Endothelial cell of umbilical vein (primary cell): Measurements from ENCODE around the gene RNU1-1. TPM values are rescaled to one million over a fixed set of nuclear protein-coding genes. Genes with fewer than 3 reads are reported as not detected.
"Not testable (repeated sequence)": the region's sequence is repeated elsewhere in the genome, so short reads cannot be mapped to it uniquely, and the experiment has no call there.

ENCODE experiments used
- Bru-seq: library from RNA; stranded (reverse); fragments of 400-500 nt; gene quantifications from one replicate; lab custom pipeline; 2021; lab: Mats Ljungman, UMichigan
- BruChase-seq, 2 experiments: library from RNA; stranded (reverse); fragments of 400-500 nt; gene quantifications; one replicate each; lab custom pipeline; 2021; lab: Mats Ljungman, UMichigan
- BruUV-seq: library from RNA; stranded (reverse); fragments of 400-500 nt; replicated peaks from 2 replicates; lab custom pipeline; 2021; lab: Mats Ljungman, UMichigan
- CTCF ChIA-PET: fragments of 300-600, 350-600 bp; sonication (Branson Sonifier 250); formaldehyde crosslinking; loops from one replicate; lab custom pipeline; 2021; ENCODE audit warnings: antibody characterized with exemption, inconsistent platforms; lab: Charles Lee
- POLR2A ChIA-PET: fragments of 300-600, 350-600 bp; sonication (Branson Sonifier 250); formaldehyde crosslinking; loops from one replicate; lab custom pipeline; 2021; ENCODE audit warnings: antibody characterized with exemption, inconsistent platforms; lab: Charles Lee
- DNase-seq: peaks from one replicate; pipeline ENCODE4 v3.0.0-alpha.2; 2011; ENCODE audit warnings: low read depth, low spot score
- FAIRE-seq: peaks from 2 replicates; lab custom pipeline; 2011; peaks lifted over from hg19 to GRCh38; lab: Jason Lieb, UNC
- H2AFZ ChIP-seq: 2 replicates; pipeline ENCODE4 v1.6.0; 2012; ENCODE audit warnings: low read depth, low read length, control low read depth, inconsistent platforms
- H3K27ac ChIP-seq: 2 replicates; pipeline ENCODE4 v1.5.1; 2011; ENCODE audit warnings: low read depth, mild to moderate bottlenecking, control low read depth, low read length, moderate library complexity; ENCODE audit not compliant: insufficient read depth
- H3K27me3 ChIP-seq, 2 experiments: 2 replicates each; pipeline versions ENCODE4 v1.6.0 to v1.6.1; 2011; ENCODE audit warnings: low read length in 2 of 2, mixed read lengths in 1 of 2; ENCODE audit not compliant: control insufficient read depth in 2 of 2, insufficient read depth in 2 of 2
- H3K36me3 ChIP-seq, 2 experiments: 2 replicates in 1 of 2; 3 replicates in 1 of 2; pipeline ENCODE4 v1.5.1; 2011; ENCODE audit warnings: low read length in 2 of 2, mild to moderate bottlenecking in 1 of 2, moderate library complexity in 1 of 2; ENCODE audit not compliant: control insufficient read depth in 2 of 2, insufficient read depth in 2 of 2; ENCODE audit errors: extremely low read depth in 1 of 2
- H3K4me1 ChIP-seq: 3 replicates; pipeline ENCODE4 v1.5.1; 2011; ENCODE audit warnings: mild to moderate bottlenecking, low read length; ENCODE audit not compliant: control insufficient read depth, insufficient read depth; ENCODE audit errors: extremely low read depth
- H3K4me2 ChIP-seq: 2 replicates; pipeline ENCODE4 v1.6.1; 2011; ENCODE audit warnings: low read length, control low read depth, mixed read lengths; ENCODE audit not compliant: insufficient read depth
- H3K4me3 ChIP-seq, 3 experiments: fragments of 200-600 bp in 1 of 3; sonication (generic), shearing (Covaris generic) in 1 of 3; replicated peaks in 1 of 3; 2 replicates each; pipeline ENCODE4 v1.5.1; 2011 to 2016; ENCODE audit warnings: control low read depth in 3 of 3, low read length in 3 of 3, mild to moderate bottlenecking in 2 of 3, inconsistent platforms in 1 of 3, low read depth in 1 of 3, moderate library complexity in 1 of 3; ENCODE audit not compliant: insufficient read depth in 1 of 3
- H3K79me2 ChIP-seq: 2 replicates; pipeline ENCODE4 v1.6.0; 2012; ENCODE audit warnings: low read length, inconsistent platforms; ENCODE audit not compliant: control insufficient read depth, insufficient read depth
- H3K9ac ChIP-seq: replicated peaks from 2 replicates; pipeline ENCODE3; 2011; ENCODE audit warnings: low read length, control low read depth; ENCODE audit not compliant: insufficient read depth; ENCODE audit errors: extremely low read depth
- H3K9me1 ChIP-seq: replicated peaks from 3 replicates; pipeline ENCODE4 v1.6.0; 2011; ENCODE audit warnings: mild to moderate bottlenecking, low read length; ENCODE audit not compliant: control insufficient read depth, insufficient read depth; ENCODE audit errors: extremely low read depth
- H3K9me3 ChIP-seq: replicated peaks from 2 replicates; pipeline ENCODE4 v1.5.1; 2012; ENCODE audit warnings: low read length, inconsistent platforms; ENCODE audit not compliant: control insufficient read depth, insufficient read depth
- H4K20me1 ChIP-seq: replicated peaks from 2 replicates; pipeline ENCODE3; 2011; ENCODE audit warnings: mild to moderate bottlenecking, low read length; ENCODE audit not compliant: control insufficient read depth, insufficient read depth; ENCODE audit errors: extremely low read depth
- POLR2A ChIP-seq: IDR thresholded peaks from 2 replicates; pipeline ENCODE4 v1.6.1; 2012; ENCODE audit warnings: low read depth, mild to moderate bottlenecking, control low read depth, low read length
- POLR2AphosphoS5 ChIP-seq: IDR thresholded peaks from 2 replicates; pipeline ENCODE4 v1.6.1; 2012; ENCODE audit warnings: low read depth, mild to moderate bottlenecking, control low read depth, low read length, moderate library complexity; ENCODE audit not compliant: insufficient read depth
- dilution Hi-C: fragments of 300-500 bp; cut with MboI; formaldehyde crosslinking; loops from one replicate; pipeline ENCODE4 v1.15.0; 2019; ENCODE audit warnings: low sequenced_read_pairs; ENCODE audit not compliant: extremely low pct_ligation_motif_present
- intact Hi-C: fragments of 100-400 bp; cut with micrococcal nuclease; formaldehyde crosslinking; loops from one replicate; pipeline ENCODE4 v1.10.0; 2022
- long read RNA-seq: library from polyadenylated mRNA; stranded (forward); transcript quantifications from one replicate; pipeline ENCODE4 v2.0.0, GENCODE V29; 2021
- polyA minus RNA-seq, 3 experiments: library from RNA; depleted of rRNA, polyadenylated mRNA; stranded (reverse); fragments of >200 nt; gene quantifications; 1 replicate in 1 of 3; 2 replicates in 2 of 3; pipeline ENCODE4 v1.2.3, GENCODE V29; 2011
- polyA plus RNA-seq, 4 experiments: library from polyadenylated mRNA; depleted of rRNA in 3 of 4; stranded (reverse) in 3 of 4; unstranded in 1 of 4; fragments of >200 nt; gene quantifications; 2 replicates each; pipeline versions ENCODE4 v1.2.1 to v1.2.3, GENCODE V29; 2011 to 2012; ENCODE audit warnings: missing spikeins in 1 of 4
- total RNA-seq: library from RNA; stranded (reverse); gene quantifications from 2 replicates; pipeline ENCODE4 v1.2.3, GENCODE V29; 2021

The RNU1-1 gene
- total RNA-seq = 1,319 and 2,019 TPM in 2 replicates
- polyA plus RNA-seq = under 0.01 and 206 TPM in 2 replicates
- under 0.01 TPM in 1 of 2 replicates, not detected in the other for polyA plus RNA-seq (2011; cell fraction: cytosol; rRNA removed)
- under 0.01 TPM in 2 replicates for polyA plus RNA-seq (2011; cell fraction: nucleus; rRNA removed)
- 123 TPM in 1 of 2 replicates, not detected in the other for polyA plus RNA-seq (2012)
- 9,566 and 13,963 TPM in 2 replicates for polyA minus RNA-seq
- polyA minus RNA-seq (2011; cell fraction: cytosol; rRNA and poly(A)+ RNA removed) = 46,668 TPM
- polyA minus RNA-seq (2011; cell fraction: nucleus; rRNA and poly(A)+ RNA removed) = 60,677 and 87,675 TPM in 2 replicates
- percentile 99 among the genes with signal in this experiment for Bru-seq, nascent RNA
- percentile 48 among the genes with signal in this experiment for BruChase-seq, experiment 1, labeled RNA remaining after a 6-hour chase
- percentile 61 among the genes with signal in this experiment for BruChase-seq, experiment 2, labeled RNA remaining after a 2-hour chase
- long read RNA-seq = 0 reads

GRCh38 chr1:16514107-16515055 is at the start of gene RNU1-1:
Gene RNU1-1, minus strand, starts transcription at chr1:16514285.
- Histone ChIP-seq H3K4me3 (peak within 1 kb of the TSS in 2 of 3 experiments; percentile 5 to 28), H3K27ac (peak within 1 kb of the TSS; percentile 96), H3K9ac (peak within 1 kb of the TSS; percentile 95), H2AFZ (peak within 1 kb of the TSS; percentile 79), H3K4me2 (peak within 1 kb of the TSS; percentile 67)
- BruUV-seq = TSS peak; percentile 95
- H3K79me2 ChIP-seq, H3K27me3 ChIP-seq, dilution Hi-C loops, H3K9me3 ChIP-seq, H4K20me1 ChIP-seq, H3K4me1 ChIP-seq, CTCF ChIA-PET, H3K9me1 ChIP-seq, FAIRE-seq, H3K36me3 ChIP-seq: not testable (repeated sequence)
- intact Hi-C loops = loop anchor here (2.0 to 5.0 kb wide), 2 partner anchors 142 to 390 kb away; no protein-coding TSS in a partner anchor
- POLR2A ChIA-PET = interaction anchor here (0.7 to 1.1 kb wide), 3 partner anchors 15 to 382 kb away, joined by 3 to 6 read pairs (median 3); partner anchors contain the start of genes NECAP2 and RNU1-2
- TF ChIP-seq POLR2A = peak; percentile 73
- peak; percentile 56 for TF ChIP-seq POLR2AphosphoS5
- peak; percentile 80 for DNase-seq

- POLR2A ChIA-PET, intact Hi-C loops, H3K79me2 ChIP-seq, H3K36me3 ChIP-seq, BruUV-seq, H3K9me1 ChIP-seq, DNase-seq, H3K9ac ChIP-seq, H4K20me1 ChIP-seq, H3K27me3 ChIP-seq, dilution Hi-C loops, H3K9me3 ChIP-seq, H3K4me2 ChIP-seq, FAIRE-seq, H3K4me1 ChIP-seq, H3K4me3 ChIP-seq, H2AFZ ChIP-seq, CTCF ChIA-PET, H3K27ac ChIP-seq: not testable (repeated sequence)
These were observed 47.0 kb upstream of the RNU1-1 start for GRCh38 chr1:16561035-16561434.

- intact Hi-C loops, H3K27me3 ChIP-seq, FAIRE-seq, H2AFZ ChIP-seq, BruUV-seq, H3K9ac ChIP-seq, CTCF ChIA-PET, DNase-seq, H3K79me2 ChIP-seq, H4K20me1 ChIP-seq, H3K4me1 ChIP-seq, POLR2A ChIA-PET, H3K4me2 ChIP-seq, H3K9me3 ChIP-seq, H3K27ac ChIP-seq, H3K9me1 ChIP-seq, H3K4me3 ChIP-seq, dilution Hi-C loops, H3K36me3 ChIP-seq: not testable (repeated sequence)
These were observed 46.4 kb upstream of the RNU1-1 start for GRCh38 chr1:16560498-16560897.
